NCI-H2227 (cell line): Measurements from ENCODE around the gene TSPAN6.

Experiments used
- DNase-seq: peaks from one replicate; lab custom pipeline; 2025; ENCODE audit not compliant: unreplicated experiment; lab: John Stamatoyannopoulos, UW

The TSPAN6 gene

GRCh38 chrX:100648458-100649417 lies 12.1 kb upstream of the TSPAN6 start:
- DNase-seq, result peak; percentile 79

GRCh38 chrX:100647739-100648138 lies 11.1 kb upstream of the TSPAN6 start:
- DNase-seq, result no peak

GRCh38 chrX:100647095-100647494 lies 10.5 kb upstream of the TSPAN6 start:
- DNase-seq, result no peak

GRCh38 chrX:100645106-100645505 lies 8.5 kb upstream of the TSPAN6 start:
- DNase-seq, result no peak

GRCh38 chrX:100643956-100644860 lies 7.6 kb upstream of the TSPAN6 start, which contains the start of gene SRPX2:
TSS of gene SRPX2 (plus strand) at chrX:100644199. CDS start at chrX:100646323, 2,124 bp downstream.
- no peak for DNase-seq

GRCh38 chrX:100643212-100643611 lies 6.6 kb upstream of the TSPAN6 start:
- no peak for DNase-seq

GRCh38 chrX:100642290-100642689 lies 5.7 kb upstream of the TSPAN6 start:
- DNase-seq, result no peak

- DNase-seq, result no peak
Observed at GRCh38 chrX:100635989-100636320, 651 bp downstream of the TSPAN6 start.

- no peak for DNase-seq
Observed at GRCh38 chrX:100635040-100635439, 1.6 kb downstream of the TSPAN6 start.

- DNase-seq, result no peak
Observed at GRCh38 chrX:100625985-100626491, 10.6 kb downstream of the TSPAN6 start.

GRCh38 chrX:100623001-100623400 lies 13.6 kb downstream of the TSPAN6 start:
- no peak for DNase-seq

- DNase-seq, result peak; percentile 26
Observed at GRCh38 chrX:100615005-100615404, 21.6 kb downstream of the TSPAN6 start.

- DNase-seq, result no peak
Observed at GRCh38 chrX:100611951-100612350, 24.7 kb downstream of the TSPAN6 start.

GRCh38 chrX:100609591-100609990 lies 27.0 kb downstream of the TSPAN6 start:
- no peak for DNase-seq

GRCh38 chrX:100606753-100607152 lies 29.9 kb downstream of the TSPAN6 start:
- DNase-seq, result no peak

- no peak for DNase-seq
Observed at GRCh38 chrX:100600758-100601157, 35.8 kb downstream of the TSPAN6 start.

GRCh38 chrX:100600340-100600739 lies 36.3 kb downstream of the TSPAN6 start:
- DNase-seq, result no peak

- no peak for DNase-seq
Observed at GRCh38 chrX:100599456-100599855, 37.1 kb downstream of the TSPAN6 start.

- DNase-seq, result no peak
Observed at GRCh38 chrX:100596601-100597000, 40.0 kb downstream of the TSPAN6 start.

GRCh38 chrX:100593581-100593980 lies 43.0 kb downstream of the TSPAN6 start:
- DNase-seq, result no peak

- DNase-seq, result no peak
Observed at GRCh38 chrX:100593126-100593525, 43.5 kb downstream of the TSPAN6 start.
